Measurements from ENCODE around the gene CA11. TPM values are rescaled to one million over a fixed set of nuclear protein-coding genes. Genes with fewer than 3 reads are reported as not detected.

CA11 gene
- total and polyA plus RNA-seq, 4 donors: 13.3 to 71.7 (median 59.2) TPM

- Histone ChIP-seq H3K4me3 (ENCODE audit: low read depth, low read length) (no peak overlapping the region), H3K27ac (ENCODE audit: low read depth, low read length) (no peak overlapping the region), H3K9me3 (ENCODE audit: control insufficient read depth, insufficient read depth, low read length) (no peaks in the 10 kb centered on the region), H3K4me1 (ENCODE audit: control insufficient read depth, insufficient read depth, low read length) (no peaks in the 10 kb centered on the region), H3K27me3 (ENCODE audit: control insufficient read depth, insufficient read depth, low read length) (no peaks in the 10 kb centered on the region), H3K36me3 (ENCODE audit: control insufficient read depth, insufficient read depth, low read length) (no peaks in the 10 kb centered on the region)
- DNase-seq (ENCODE audit: low read depth in 4 of 6, low spot score in 6 of 6): no peak
- 93% methylated on average over 9 of the region's 9 CpGs for WGBS (ENCODE audit: insufficient coverage)
Observed at GRCh38 chr19:48595171-48595570, 50.8 kb downstream of the CA11 start.

GRCh38 chr19:48591021-48591420 lies 55.0 kb downstream of the CA11 start:
- no peak for DNase-seq (ENCODE audit: low read depth in 4 of 6, low spot score in 6 of 6)
- H3K36me3 ChIP-seq (ENCODE audit: control insufficient read depth, insufficient read depth, low read length): no peaks in the 10 kb centered on the region
- H3K9me3 ChIP-seq (ENCODE audit: control insufficient read depth, insufficient read depth, low read length): no peaks in the 10 kb centered on the region
- no peak overlapping the region for H3K4me3 ChIP-seq (ENCODE audit: low read depth, low read length)
- WGBS (ENCODE audit: insufficient coverage): 80% methylated on average over 3 of the region's 5 CpGs
- H3K4me1 ChIP-seq (ENCODE audit: control insufficient read depth, insufficient read depth, low read length): peaks cover 12% of the 10 kb centered on the region
- H3K27me3 ChIP-seq (ENCODE audit: control insufficient read depth, insufficient read depth, low read length): peaks cover 5% of the 10 kb centered on the region
- H3K27ac ChIP-seq (ENCODE audit: low read depth, low read length): no peak overlapping the region

- peak in 5 of 6 donors; percentile 26 to 89 (median 64) for DNase-seq (ENCODE audit: low read depth in 4 of 6, low spot score in 6 of 6)
- 4% methylated on average over 35 of the region's 36 CpGs for WGBS (ENCODE audit: insufficient coverage)
- peaks cover 5% of the 10 kb centered on the region for H3K27me3 ChIP-seq (ENCODE audit: control insufficient read depth, insufficient read depth, low read length)
- no peak overlapping the region for H3K27ac ChIP-seq (ENCODE audit: low read depth, low read length)
- H3K36me3 ChIP-seq (ENCODE audit: control insufficient read depth, insufficient read depth, low read length): no peaks in the 10 kb centered on the region
- peaks cover 16% of the 10 kb centered on the region for H3K4me1 ChIP-seq (ENCODE audit: control insufficient read depth, insufficient read depth, low read length)
- peak overlapping the region; percentile 22 for H3K4me3 ChIP-seq (ENCODE audit: low read depth, low read length)
- H3K9me3 ChIP-seq (ENCODE audit: control insufficient read depth, insufficient read depth, low read length): no peaks in the 10 kb centered on the region
Observed at GRCh38 chr19:48588670-48589401, 57.2 kb downstream of the CA11 start.

Other genes starting within 250 kb of the CA11 start
- gene GRWD1, start 200.2 kb downstream of the CA11 start, total RNA-seq: 10 to 100 TPM; 10.5 to 23.4 TPM
- gene GRWD1, start 200.2 kb downstream of the CA11 start, polyA plus RNA-seq (ENCODE audit: insufficient read length in 2 of 2): 10 to 100 TPM; 22.0 to 29.9 TPM
- gene KCNJ14, start 190.6 kb downstream of the CA11 start, total RNA-seq: 1 to 10 TPM in 1 of 2 donors, under 1 TPM in 1; 0.61 to 1.4 TPM
- 1 to 10 TPM; 1.2 to 2.1 TPM for gene KCNJ14, start 190.6 kb downstream of the CA11 start, polyA plus RNA-seq (ENCODE audit: insufficient read length in 2 of 2)
- 10 to 100 TPM; 29.9 to 49.8 TPM for gene CYTH2, start 176.8 kb downstream of the CA11 start, total RNA-seq
- gene CYTH2, start 176.8 kb downstream of the CA11 start, polyA plus RNA-seq (ENCODE audit: insufficient read length in 2 of 2): 100 to 1,000 TPM in 1 of 2 donors, 10 to 100 TPM in 1; 98.0 to 109 TPM
- gene LMTK3, start 134.4 kb downstream of the CA11 start, total RNA-seq: 10 to 100 TPM in 1 of 2 donors, 1 to 10 TPM in 1; 8.8 to 10.8 TPM
- gene LMTK3, start 134.4 kb downstream of the CA11 start, polyA plus RNA-seq (ENCODE audit: insufficient read length in 2 of 2): 10 to 100 TPM; 65.8 to 76.5 TPM
- under 1 TPM in 1 of 2 donors, not detected in 1; 0.39 TPM for gene SULT2B1, start 94.0 kb downstream of the CA11 start, total RNA-seq
- gene SULT2B1, start 94.0 kb downstream of the CA11 start, polyA plus RNA-seq (ENCODE audit: insufficient read length in 2 of 2): under 1 TPM; 0.48 to 0.90 TPM
- gene SPACA4, start 39.4 kb downstream of the CA11 start, total RNA-seq: not detected
- gene SPACA4, start 39.4 kb downstream of the CA11 start, polyA plus RNA-seq (ENCODE audit: insufficient read length in 2 of 2): under 1 TPM in 1 of 2 donors, not detected in 1; 0.54 TPM
- gene FAM83E, start 31.1 kb downstream of the CA11 start, total RNA-seq: under 1 TPM in 1 of 2 donors, not detected in 1; 0.61 TPM
- under 1 TPM; 0.13 to 0.45 TPM for gene FAM83E, start 31.1 kb downstream of the CA11 start, polyA plus RNA-seq (ENCODE audit: insufficient read length in 2 of 2)
- 1,000 to 10,000 TPM in 1 of 2 donors, 100 to 1,000 TPM in 1; 747 to 1,623 TPM for gene RPL18, start 27.0 kb downstream of the CA11 start, total RNA-seq
- 1,000 to 10,000 TPM; 1,019 to 1,048 TPM for gene RPL18, start 27.0 kb downstream of the CA11 start, polyA plus RNA-seq (ENCODE audit: insufficient read length in 2 of 2)
- gene SPHK2, start 26.7 kb downstream of the CA11 start, total RNA-seq: 10 to 100 TPM; 10.2 to 11.6 TPM
- gene SPHK2, start 26.7 kb downstream of the CA11 start, polyA plus RNA-seq (ENCODE audit: insufficient read length in 2 of 2): 10 to 100 TPM; 36.6 to 39.3 TPM
- gene DBP, start 8.8 kb downstream of the CA11 start, total RNA-seq: 10 to 100 TPM in 1 of 2 donors, 1 to 10 TPM in 1; 6.2 to 16.6 TPM
- gene DBP, start 8.8 kb downstream of the CA11 start, polyA plus RNA-seq (ENCODE audit: insufficient read length in 2 of 2): 10 to 100 TPM; 14.0 to 16.2 TPM
- 1 to 10 TPM in 1 of 2 donors, under 1 TPM in 1; 0.10 to 1.2 TPM for gene NTN5, start 26.8 kb upstream of the CA11 start, total RNA-seq
- 1 to 10 TPM in 1 of 2 donors, under 1 TPM in 1; 0.63 to 2.3 TPM for gene NTN5, start 26.8 kb upstream of the CA11 start, polyA plus RNA-seq (ENCODE audit: insufficient read length in 2 of 2)
- gene FUT2, start 49.8 kb upstream of the CA11 start, total RNA-seq: not detected
- 1 to 10 TPM; 2.1 to 6.7 TPM for gene FUT2, start 49.8 kb upstream of the CA11 start, polyA plus RNA-seq (ENCODE audit: insufficient read length in 2 of 2)
- gene MAMSTR, start 73.5 kb upstream of the CA11 start, total RNA-seq: 1 to 10 TPM in 1 of 2 donors, under 1 TPM in 1; 0.89 to 2.4 TPM
- 1 to 10 TPM; 4.1 to 6.6 TPM for gene MAMSTR, start 73.5 kb upstream of the CA11 start, polyA plus RNA-seq (ENCODE audit: insufficient read length in 2 of 2)
- gene RASIP1, start 94.4 kb upstream of the CA11 start, total RNA-seq: 10 to 100 TPM in 1 of 2 donors, 1 to 10 TPM in 1; 2.9 to 11.9 TPM
- 10 to 100 TPM in 1 of 2 donors, 1 to 10 TPM in 1; 8.1 to 11.9 TPM for gene RASIP1, start 94.4 kb upstream of the CA11 start, polyA plus RNA-seq (ENCODE audit: insufficient read length in 2 of 2)
- gene IZUMO1, start 100.7 kb upstream of the CA11 start, total RNA-seq: under 1 TPM in 1 of 2 donors, not detected in 1; 0.10 TPM
- 1 to 10 TPM in 1 of 2 donors, under 1 TPM in 1; 0.41 to 1.2 TPM for gene IZUMO1, start 100.7 kb upstream of the CA11 start, polyA plus RNA-seq (ENCODE audit: insufficient read length in 2 of 2)
- 1 to 10 TPM; 1.9 to 4.4 TPM for gene FUT1, start 106.5 kb upstream of the CA11 start, total RNA-seq
- gene FUT1, start 106.5 kb upstream of the CA11 start, polyA plus RNA-seq (ENCODE audit: insufficient read length in 2 of 2): 1 to 10 TPM; 2.9 to 3.5 TPM
- gene FGF21, start 109.3 kb upstream of the CA11 start, total RNA-seq: not detected
- not detected for gene FGF21, start 109.3 kb upstream of the CA11 start, polyA plus RNA-seq (ENCODE audit: insufficient read length in 2 of 2)
- gene BCAT2, start 164.8 kb upstream of the CA11 start, total RNA-seq: 10 to 100 TPM; 14.6 to 39.5 TPM
- gene BCAT2, start 164.8 kb upstream of the CA11 start, polyA plus RNA-seq (ENCODE audit: insufficient read length in 2 of 2): 10 to 100 TPM; 26.5 to 36.6 TPM
- 10 to 100 TPM in 1 of 2 donors, 1 to 10 TPM in 1; 6.9 to 25.5 TPM for gene HSD17B14, start 190.3 kb upstream of the CA11 start, total RNA-seq
- 10 to 100 TPM; 15.7 to 19.4 TPM for gene HSD17B14, start 190.3 kb upstream of the CA11 start, polyA plus RNA-seq (ENCODE audit: insufficient read length in 2 of 2)
- gene PLEKHA4, start 222.4 kb upstream of the CA11 start, total RNA-seq: 10 to 100 TPM; 11.6 to 32.3 TPM
- 10 to 100 TPM; 17.3 to 43.0 TPM for gene PLEKHA4, start 222.4 kb upstream of the CA11 start, polyA plus RNA-seq (ENCODE audit: insufficient read length in 2 of 2)
- gene PPP1R15A, start 226.2 kb upstream of the CA11 start, total RNA-seq: 10 to 100 TPM; 30.6 to 42.5 TPM
- 10 to 100 TPM; 26.6 to 33.4 TPM for gene PPP1R15A, start 226.2 kb upstream of the CA11 start, polyA plus RNA-seq (ENCODE audit: insufficient read length in 2 of 2)

All from spinal cord (tissue), 10 donors.